ENCODE data around the gene NRIP1.

GRCh38 chr21:14959343-14959742, 105.5 kb downstream of the NRIP1 start:
- TF ChIP-seq CTCF (IDR thresholded peaks at IDR 0.05; ENCODE audit: low read length) (no peak), EZH2phosphoT487 (IDR thresholded peaks at IDR 0.05; ENCODE audit: low read length) (no peak)
